Neural cell (in vitro differentiated cells): ENCODE measurements around the gene GABRB2. TPM values are rescaled to one million over a fixed set of nuclear protein-coding genes. Genes with fewer than 3 reads are reported as not detected.

Experiments used
- H2AFZ ChIP-seq: fragments of 200-600, 300-800 bp; sonication (generic), shearing (Covaris generic); 2 replicates; pipeline ENCODE4 v1.6.0; 2014; ENCODE audit warnings: low read depth, mild to moderate bottlenecking, antibody characterized with exemption, low read length, moderate library complexity
- H3F3A ChIP-seq: fragments of 200-600 bp; shearing (Covaris generic); 2 replicates; pipeline ENCODE4 v1.6.1; 2016; ENCODE audit warnings: mild to moderate bottlenecking, moderate library complexity, mixed read lengths, antibody characterized with exemption, low read length; ENCODE audit not compliant: insufficient read depth, poor library complexity, severe bottlenecking
- H3K27ac ChIP-seq: fragments of 200-600, 300-800 bp; sonication (generic), shearing (Covaris generic); 2 replicates; pipeline ENCODE4 v1.5.1; 2014; ENCODE audit warnings: mild to moderate bottlenecking, low read length, moderate library complexity
- H3K27me3 ChIP-seq: fragments of 300-800, 200-600 bp; sonication (generic), shearing (Covaris generic); 2 replicates; pipeline ENCODE4 v1.6.0; 2014; ENCODE audit warnings: mild to moderate bottlenecking, low read depth, low read length, moderate library complexity; ENCODE audit not compliant: insufficient read depth
- H3K36me3 ChIP-seq: fragments of 300-800, 200-600 bp; sonication (generic), shearing (Covaris generic); 2 replicates; pipeline ENCODE4 v1.5.1; 2014; ENCODE audit warnings: mild to moderate bottlenecking, antibody characterized with exemption, low read length, moderate library complexity; ENCODE audit not compliant: insufficient read depth
- H3K4me2 ChIP-seq: fragments of 300-800, 200-600 bp; sonication (generic), shearing (Covaris generic); 2 replicates; pipeline ENCODE4 v1.6.0; 2014; ENCODE audit warnings: mild to moderate bottlenecking, low read length
- H3K4me3 ChIP-seq: fragments of 300-800, 200-600 bp; sonication (generic), shearing (Covaris generic); 2 replicates; pipeline ENCODE4 v1.5.1; 2014; ENCODE audit warnings: mild to moderate bottlenecking, low read length, moderate library complexity
- H3K79me2 ChIP-seq: fragments of 200-600 bp; shearing (Covaris generic); replicated peaks from 2 replicates; pipeline ENCODE4 v1.6.0; 2014; ENCODE audit warnings: mild to moderate bottlenecking, low read length, moderate library complexity; ENCODE audit not compliant: insufficient read depth
- H3K9ac ChIP-seq: fragments of 300-800, 200-600 bp; sonication (generic), shearing (Covaris generic); 2 replicates; pipeline ENCODE4 v1.6.1; 2016; ENCODE audit warnings: mild to moderate bottlenecking, low read length, mixed read lengths
- H3K9me2 ChIP-seq: fragments of 200-600 bp; shearing (Covaris generic); 2 replicates; pipeline ENCODE4 v1.6.1; 2016; ENCODE audit warnings: mild to moderate bottlenecking, low read length, mixed read lengths; ENCODE audit not compliant: insufficient read depth
- H3K9me3 ChIP-seq: fragments of 200-600, 300-800 bp; sonication (generic), shearing (Covaris generic); 2 replicates; pipeline ENCODE4 v1.6.1; 2016; ENCODE audit warnings: mild to moderate bottlenecking, mixed run types, low read length, moderate library complexity, mixed read lengths
- H4K20me1 ChIP-seq: fragments of 200-600 bp; shearing (Covaris generic); 2 replicates; pipeline ENCODE4 v1.6.1; 2016; ENCODE audit warnings: mild to moderate bottlenecking, mixed run types; ENCODE audit not compliant: insufficient read depth
- EP300 ChIP-seq: fragments of 450-650 bp; conservative IDR thresholded peaks from 2 replicates; pipeline ENCODE4 v1.6.1; 2014; ENCODE audit warnings: antibody characterized with exemption, mild to moderate bottlenecking, moderate library complexity; ENCODE audit not compliant: poor library complexity, severe bottlenecking
- EZH2 ChIP-seq: fragments of 200-600, 300-800 bp; shearing (Covaris generic), sonication (generic); IDR thresholded peaks from 2 replicates; pipeline ENCODE4 v1.6.1; 2014; ENCODE audit warnings: antibody characterized with exemption, low read length, borderline replicate concordance, mild to moderate bottlenecking; ENCODE audit not compliant: insufficient read depth, poor library complexity, severe bottlenecking
- MXI1 ChIP-seq: fragments of 450-650 bp; conservative IDR thresholded peaks from 2 replicates; pipeline ENCODE4 v1.6.1; 2014; ENCODE audit warnings: antibody characterized with exemption, mild to moderate bottlenecking; ENCODE audit not compliant: poor library complexity, severe bottlenecking
- POLR2AphosphoS5 ChIP-seq: IDR thresholded peaks from 2 replicates; pipeline ENCODE4 v1.6.1; 2012
- RAD21 ChIP-seq: fragments of 450-650 bp; conservative IDR thresholded peaks from 2 replicates; pipeline ENCODE4 v1.6.1; 2014; ENCODE audit warnings: antibody characterized with exemption, mild to moderate bottlenecking, moderate library complexity
- SMC3 ChIP-seq: fragments of 450-650 bp; conservative IDR thresholded peaks from 2 replicates; pipeline ENCODE4 v1.6.1; 2014; ENCODE audit warnings: antibody characterized with exemption, mild to moderate bottlenecking, moderate library complexity; ENCODE audit not compliant: poor library complexity
- TAF1 ChIP-seq: IDR thresholded peaks from 2 replicates; pipeline ENCODE4 v1.6.1; 2012; ENCODE audit warnings: low read depth
- polyA plus RNA-seq: library from polyadenylated mRNA; depleted of rRNA; stranded (reverse); fragments of >200 nt; gene quantifications from 2 replicates; pipeline ENCODE4 v1.2.3, GENCODE V29; 2014
- TF ChIP-seq, protein P1 (sequence below): fragments of 450-650 bp; IDR thresholded peaks from 2 replicates; pipeline ENCODE4 v1.5.1; 2014; ENCODE audit warnings: antibody characterized with exemption, mild to moderate bottlenecking, moderate library complexity; ENCODE audit not compliant: poor library complexity, severe bottlenecking

Gene GABRB2
- polyA plus RNA-seq, 1 donor from 2014 or later = 106 TPM

DNA sequence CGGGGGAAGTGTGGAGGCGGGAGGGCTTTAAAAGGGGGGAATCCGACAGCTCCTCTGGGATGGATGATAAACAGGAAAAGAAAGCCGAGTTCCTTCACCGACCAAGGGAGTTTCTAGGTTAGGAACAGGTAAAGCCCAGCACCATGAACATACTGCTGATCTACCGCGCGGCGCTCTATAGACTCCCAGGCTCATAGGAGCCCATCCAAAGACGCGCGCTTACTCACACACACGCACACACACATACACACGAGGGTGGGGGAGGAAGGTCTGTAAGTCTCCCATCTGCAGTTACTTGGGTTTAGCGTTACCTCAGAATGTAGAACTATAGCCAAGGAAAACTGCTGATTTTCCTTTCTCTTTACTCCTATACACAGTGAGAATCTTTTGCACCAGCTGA is 2.6 kb upstream of the GABRB2 start:
- no peak for TF ChIP-seq SMC3
- TF ChIP-seq EP300 = no peak
- TF ChIP-seq TAF1 = no peak
- TF ChIP-seq, protein P1, sequence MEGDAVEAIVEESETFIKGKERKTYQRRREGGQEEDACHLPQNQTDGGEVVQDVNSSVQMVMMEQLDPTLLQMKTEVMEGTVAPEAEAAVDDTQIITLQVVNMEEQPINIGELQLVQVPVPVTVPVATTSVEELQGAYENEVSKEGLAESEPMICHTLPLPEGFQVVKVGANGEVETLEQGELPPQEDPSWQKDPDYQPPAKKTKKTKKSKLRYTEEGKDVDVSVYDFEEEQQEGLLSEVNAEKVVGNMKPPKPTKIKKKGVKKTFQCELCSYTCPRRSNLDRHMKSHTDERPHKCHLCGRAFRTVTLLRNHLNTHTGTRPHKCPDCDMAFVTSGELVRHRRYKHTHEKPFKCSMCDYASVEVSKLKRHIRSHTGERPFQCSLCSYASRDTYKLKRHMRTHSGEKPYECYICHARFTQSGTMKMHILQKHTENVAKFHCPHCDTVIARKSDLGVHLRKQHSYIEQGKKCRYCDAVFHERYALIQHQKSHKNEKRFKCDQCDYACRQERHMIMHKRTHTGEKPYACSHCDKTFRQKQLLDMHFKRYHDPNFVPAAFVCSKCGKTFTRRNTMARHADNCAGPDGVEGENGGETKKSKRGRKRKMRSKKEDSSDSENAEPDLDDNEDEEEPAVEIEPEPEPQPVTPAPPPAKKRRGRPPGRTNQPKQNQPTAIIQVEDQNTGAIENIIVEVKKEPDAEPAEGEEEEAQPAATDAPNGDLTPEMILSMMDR = peak; percentile 3
- no peaks in the 10 kb centered on the region for H3K9me2 ChIP-seq
- H3F3A ChIP-seq = peaks cover 3% of the 10 kb centered on the region
- H3K9ac ChIP-seq = peak overlapping the region; percentile 90
- peaks cover 17% of the 10 kb centered on the region for H3K79me2 ChIP-seq
- no peaks in the 10 kb centered on the region for H3K36me3 ChIP-seq
- H3K27ac ChIP-seq = peak overlapping the region; percentile 90
- peaks cover 18% of the 10 kb centered on the region for H3K27me3 ChIP-seq
- peak overlapping the region; percentile 76 for H3K4me3 ChIP-seq
- no peaks in the 10 kb centered on the region for H3K9me3 ChIP-seq
- peak overlapping the region; percentile 44 for H3K4me2 ChIP-seq
- no peaks in the 10 kb centered on the region for H4K20me1 ChIP-seq
- H2AFZ ChIP-seq = no peak overlapping the region

DNA sequence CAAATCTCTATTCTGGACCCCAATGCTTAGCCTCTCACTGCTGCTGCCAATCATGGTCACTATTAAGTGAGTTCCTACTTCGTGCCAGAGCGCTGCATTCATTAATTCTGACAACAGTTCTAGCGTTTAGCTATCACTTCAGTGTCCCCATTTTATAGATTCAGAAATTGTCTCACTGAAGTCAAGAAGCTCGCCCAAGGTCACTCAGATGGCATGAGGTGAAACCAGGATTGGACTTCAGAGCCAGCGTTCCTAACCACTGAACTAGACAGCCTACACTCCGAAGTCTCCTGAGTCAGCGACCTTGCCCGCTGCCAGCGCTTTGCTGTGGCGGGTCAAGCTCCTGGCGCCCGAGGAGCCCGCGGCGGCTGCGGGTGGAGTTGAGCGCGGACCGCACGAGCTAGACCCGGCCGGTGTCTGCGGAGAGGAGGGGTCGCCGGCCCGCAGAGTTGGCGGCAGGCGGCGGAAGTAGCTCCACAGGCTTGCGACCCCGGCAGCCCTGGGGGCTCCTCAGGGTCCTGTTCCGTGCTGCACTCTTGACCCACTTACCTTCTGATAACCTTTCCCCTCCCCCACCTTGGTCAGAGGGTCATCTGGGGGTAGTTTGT is 2.1 kb upstream of the GABRB2 start:
- peak overlapping the region; percentile 90 for H3K27ac ChIP-seq
- peak overlapping the region; percentile 73 for H2AFZ ChIP-seq

DNA sequence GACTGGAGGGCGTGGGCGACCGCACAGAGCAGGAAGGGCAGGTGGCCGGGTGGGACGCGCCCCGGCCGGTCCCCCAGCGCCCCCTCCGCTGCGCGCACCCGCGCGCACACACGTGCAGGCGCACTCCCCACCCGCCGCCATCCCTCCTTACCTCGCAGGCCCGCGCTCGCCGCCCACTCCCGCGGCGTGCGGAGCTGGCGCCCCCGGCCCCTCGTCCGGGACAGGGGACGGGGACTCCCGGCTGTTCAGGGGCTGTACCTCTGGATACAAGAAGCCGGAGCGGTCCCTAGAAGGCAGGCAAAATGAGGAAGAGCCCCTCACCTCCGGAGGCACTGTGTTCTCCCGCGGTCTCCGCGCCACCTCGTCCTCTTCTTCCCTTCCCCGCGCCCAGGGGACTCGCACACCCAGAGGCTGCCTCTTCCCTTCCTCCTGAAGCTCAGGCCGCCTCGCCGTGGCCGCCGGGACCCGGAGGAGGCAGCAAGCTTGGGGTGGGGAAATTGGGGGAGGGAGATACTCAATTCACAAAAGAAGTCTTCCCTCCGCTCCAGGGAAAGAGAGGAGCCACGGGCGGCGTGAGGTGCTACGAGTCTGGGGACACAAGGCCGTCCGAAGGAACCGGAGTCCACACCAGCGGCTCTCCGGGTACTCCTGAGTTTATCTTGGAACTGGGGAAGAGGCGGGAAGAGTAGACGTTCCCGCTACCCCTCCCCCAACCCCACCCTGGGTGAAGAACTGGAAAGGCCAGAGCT is 1.4 kb upstream of the GABRB2 start:
- peaks cover 3% of the 10 kb centered on the region for H3F3A ChIP-seq
- TF ChIP-seq SMC3 = peak; percentile 55
- TF ChIP-seq POLR2AphosphoS5 = peak; percentile 43
- TF ChIP-seq, protein P1 = no peak
- peak; percentile 87 for TF ChIP-seq MXI1
- no peak for TF ChIP-seq EZH2
- peak; percentile 44 for TF ChIP-seq RAD21
- no peaks in the 10 kb centered on the region for H3K9me3 ChIP-seq
- H3K4me3 ChIP-seq = peak overlapping the region; percentile 76
- H4K20me1 ChIP-seq = no peaks in the 10 kb centered on the region
- no peaks in the 10 kb centered on the region for H3K36me3 ChIP-seq
- peak overlapping the region; percentile 90 for H3K9ac ChIP-seq
- H3K9me2 ChIP-seq = no peaks in the 10 kb centered on the region
- H3K27me3 ChIP-seq = peaks cover 18% of the 10 kb centered on the region
- peaks cover 25% of the 10 kb centered on the region for H3K79me2 ChIP-seq
- H2AFZ ChIP-seq = peak overlapping the region; percentile 73
- H3K4me2 ChIP-seq = peak overlapping the region; percentile 59
- peak overlapping the region; percentile 90 for H3K27ac ChIP-seq

More for the DNA sequence above, 2.1 kb upstream of the GABRB2 start:
- peaks cover 3% of the 10 kb centered on the region for H3F3A ChIP-seq
- H3K79me2 ChIP-seq = peaks cover 21% of the 10 kb centered on the region
- H3K4me3 ChIP-seq = peak overlapping the region; percentile 76
- H3K4me2 ChIP-seq = peak overlapping the region; percentile 44
- H3K9ac ChIP-seq = peak overlapping the region; percentile 90
- H4K20me1 ChIP-seq = no peaks in the 10 kb centered on the region
- H3K36me3 ChIP-seq = no peaks in the 10 kb centered on the region
- H3K27me3 ChIP-seq = peaks cover 18% of the 10 kb centered on the region
- H3K9me3 ChIP-seq = no peaks in the 10 kb centered on the region
- no peak for TF ChIP-seq EZH2
- TF ChIP-seq, protein P1 = peak; percentile 9
- no peaks in the 10 kb centered on the region for H3K9me2 ChIP-seq
